ENCODE results near the gene CBR1. TPM values are rescaled to one million over a fixed set of nuclear protein-coding genes. Genes with fewer than 3 reads are reported as not detected.
"Not testable (repeated sequence)": the region's sequence is repeated elsewhere in the genome, so short reads cannot be mapped to it uniquely, and the experiment has no call there.

Gene CBR1
- total RNA-seq, 1 donor from 2014 or later: 74.5 TPM

DNA sequence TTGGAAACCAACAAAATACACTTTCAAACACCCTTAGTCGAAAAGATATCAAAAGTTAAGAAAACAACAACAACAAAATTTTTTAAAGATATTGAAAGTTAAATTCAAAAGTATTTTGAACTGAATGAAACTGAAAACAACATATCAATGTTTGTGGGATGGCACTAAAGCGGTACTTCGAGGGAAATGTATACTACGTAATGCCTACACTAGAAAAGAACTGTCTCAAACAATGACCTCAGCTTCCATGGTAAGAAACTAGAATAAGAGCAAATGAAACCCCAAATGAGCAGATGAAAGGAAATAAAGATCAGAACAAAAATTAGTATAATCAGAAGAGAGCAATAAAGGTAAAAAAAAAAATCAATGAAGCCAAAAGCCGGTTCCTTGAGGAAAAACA, 6.1 kb downstream of the CBR1 start:
- ATAC-seq: no peak
- intact Hi-C loops (cut with DNase I): no loop called here
- DNase-seq (ENCODE audit: low spot score): no peak

DNA sequence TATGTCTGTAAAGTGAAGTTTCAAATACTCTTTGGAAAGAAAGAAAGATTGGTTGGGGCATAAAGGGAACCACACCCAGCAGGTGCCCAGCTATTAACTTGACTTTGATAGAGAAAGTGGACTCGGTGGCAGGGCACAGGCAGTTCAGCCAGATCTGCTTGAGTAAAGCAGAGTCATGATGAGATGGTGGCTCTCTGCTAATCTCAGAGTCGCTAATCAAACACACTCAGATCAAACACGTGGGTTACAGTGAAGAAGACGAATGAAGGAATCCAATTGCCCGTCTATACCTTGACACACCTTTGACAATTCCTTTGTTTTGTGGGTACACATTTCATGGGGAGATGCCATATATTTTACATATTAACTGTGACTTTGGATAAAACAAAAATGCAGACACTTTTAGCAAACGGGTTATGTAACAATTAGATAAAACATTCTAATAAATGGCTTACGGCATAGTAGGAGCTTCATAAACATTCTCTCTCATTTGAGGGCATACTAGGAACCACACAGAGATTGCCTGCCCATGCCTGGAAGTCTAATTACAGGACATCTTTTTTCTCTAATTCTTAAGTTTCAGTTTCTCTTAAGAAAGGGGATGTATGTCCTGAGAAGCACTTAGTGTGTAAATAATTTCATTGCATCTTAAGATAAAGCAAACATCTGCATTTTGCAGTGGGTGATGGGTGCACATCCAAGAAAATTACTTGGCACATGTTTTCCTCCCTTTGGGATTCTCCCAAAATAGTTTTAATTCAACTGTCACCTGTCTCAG, 7.2 kb downstream of the CBR1 start:
- ATAC-seq (no peak), DNase-seq (ENCODE audit: low spot score) (no peak)
- intact Hi-C loops (cut with DNase I): no loop called here

- ATAC-seq (no peak), DNase-seq (ENCODE audit: low spot score) (no peak)
- intact Hi-C loops (cut with DNase I): no loop called here
Measured at GRCh38 chr21:36077758-36078157, 7.9 kb downstream of the CBR1 start.

DNA sequence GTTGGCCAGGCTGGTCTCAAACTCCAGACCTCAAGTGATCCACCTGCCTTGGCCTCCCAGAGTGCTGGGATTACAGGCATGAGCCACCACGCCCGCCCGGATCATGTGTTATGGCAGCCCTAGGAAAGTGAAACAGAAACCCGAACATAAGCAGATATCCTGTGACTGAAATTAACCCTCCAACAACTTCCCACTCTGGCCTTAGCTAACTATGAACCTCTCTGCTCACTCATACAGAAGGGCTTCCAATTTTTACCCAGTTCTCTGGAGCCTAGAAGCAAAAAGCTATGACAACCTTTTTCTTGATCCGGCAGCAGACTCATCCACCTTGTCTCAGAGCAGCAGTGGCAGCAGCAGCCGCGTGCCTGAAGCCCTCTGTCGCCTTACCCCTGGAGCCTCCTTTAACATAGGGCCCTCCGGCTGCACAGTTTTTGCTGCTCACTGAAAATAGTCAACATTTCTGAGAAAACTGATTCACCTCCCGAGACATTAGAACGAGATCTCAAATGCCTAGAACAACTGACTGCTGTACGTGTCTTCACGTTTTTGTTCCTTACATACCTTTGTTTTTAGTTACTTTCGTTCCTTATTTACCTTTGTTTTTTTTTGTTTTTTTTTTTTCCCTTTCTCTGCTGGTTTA, 9.3 kb downstream of the CBR1 start:
- ATAC-seq: peak; percentile 43
- no peak for DNase-seq (ENCODE audit: low spot score)
- intact Hi-C loops (cut with DNase I): no loop called here

DNA sequence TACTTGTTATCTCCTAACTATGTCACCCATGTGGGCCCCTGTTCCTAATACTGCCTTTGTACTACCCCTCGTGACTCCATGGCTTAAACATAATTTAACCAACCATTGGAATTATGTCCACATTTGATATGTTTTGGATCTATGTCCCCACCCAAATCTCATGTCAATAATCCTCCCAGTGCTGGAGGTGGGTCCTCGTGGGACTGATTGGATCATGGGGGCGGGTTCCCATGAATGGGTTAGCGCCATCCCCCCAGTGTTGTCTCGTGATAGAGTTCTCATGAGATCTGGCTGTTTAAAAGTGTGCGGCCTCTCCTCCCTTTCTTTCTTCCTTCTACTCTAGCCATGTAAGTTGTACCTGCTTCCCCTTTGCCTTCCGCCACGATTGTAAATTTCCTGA, 9.8 kb downstream of the CBR1 start:
- intact Hi-C loops (cut with DNase I): no loop called here
- DNase-seq (ENCODE audit: low spot score) (no peak), ATAC-seq (no peak)

- ATAC-seq: no peak
- intact Hi-C loops (cut with DNase I): no loop called here
- no peak for DNase-seq (ENCODE audit: low spot score)
Measured at GRCh38 chr21:36080386-36080785, 10.6 kb downstream of the CBR1 start.

GRCh38 chr21:36082237-36082664, 12.4 kb downstream of the CBR1 start:
- DNase-seq (ENCODE audit: low spot score): no peak
- ATAC-seq: no peak
- intact Hi-C loops (cut with DNase I): no loop called here

DNA sequence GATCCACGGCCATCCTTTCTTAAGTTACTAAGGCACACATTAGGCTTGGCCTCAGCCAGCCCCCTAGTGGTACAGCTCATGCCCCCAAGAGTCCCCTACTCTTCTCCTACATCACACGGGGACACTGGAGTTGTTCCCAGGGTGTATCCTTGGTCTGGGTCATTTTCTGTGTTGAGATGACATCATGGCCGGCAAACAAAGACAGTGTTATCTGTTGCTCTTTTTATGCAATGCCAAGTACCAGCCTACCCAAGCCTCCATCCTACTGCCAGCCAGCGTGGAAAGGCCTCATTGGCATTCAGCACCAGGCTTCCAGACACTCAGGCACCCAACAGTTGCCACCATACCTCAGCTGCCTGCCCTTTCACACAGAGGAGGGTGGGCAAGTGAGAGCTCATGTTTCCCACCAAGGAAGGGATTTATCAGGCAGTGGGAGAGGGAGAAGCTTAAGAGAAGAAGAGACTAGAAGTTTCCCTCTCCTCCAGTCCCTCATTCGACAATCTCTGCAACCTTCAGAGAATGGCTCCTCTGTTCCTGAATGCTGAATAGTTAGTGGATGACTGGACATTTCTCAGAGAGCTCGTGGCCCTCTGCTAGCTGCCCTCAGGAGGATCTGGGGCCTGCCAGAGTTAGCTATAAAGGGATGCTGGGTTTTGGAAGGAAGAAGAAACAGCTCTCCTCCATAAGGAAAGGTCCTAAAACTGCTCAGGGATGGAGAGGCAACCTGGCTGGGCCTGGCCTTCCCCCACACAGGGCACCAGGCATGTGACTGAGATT, 17.7 kb downstream of the CBR1 start:
- ATAC-seq (peak; percentile 71), DNase-seq (ENCODE audit: low spot score) (no peak)
- intact Hi-C loops (cut with DNase I): no loop called here

DNA sequence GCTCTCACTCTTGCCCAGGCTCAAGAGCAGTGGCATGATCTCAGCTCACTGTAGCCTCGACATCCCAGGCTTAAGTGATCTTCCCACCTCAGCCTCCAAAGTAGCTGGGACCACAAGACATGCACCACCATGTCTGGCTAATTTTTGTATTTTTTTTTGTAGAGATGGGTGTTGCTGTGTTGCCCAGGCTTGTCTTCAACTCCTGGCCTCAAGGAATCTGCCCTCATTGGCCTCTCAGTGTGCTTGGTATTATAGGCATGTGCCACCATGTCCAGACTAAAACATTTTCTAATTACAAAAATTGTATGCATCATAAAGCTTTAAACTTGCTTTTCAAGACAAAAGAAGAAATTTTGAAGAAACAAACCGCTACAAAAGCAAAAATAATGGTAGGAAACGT, 20.1 kb downstream of the CBR1 start:
- intact Hi-C loops (cut with DNase I): no loop called here
- ATAC-seq (no peak), DNase-seq (ENCODE audit: low spot score) (no peak)

DNA sequence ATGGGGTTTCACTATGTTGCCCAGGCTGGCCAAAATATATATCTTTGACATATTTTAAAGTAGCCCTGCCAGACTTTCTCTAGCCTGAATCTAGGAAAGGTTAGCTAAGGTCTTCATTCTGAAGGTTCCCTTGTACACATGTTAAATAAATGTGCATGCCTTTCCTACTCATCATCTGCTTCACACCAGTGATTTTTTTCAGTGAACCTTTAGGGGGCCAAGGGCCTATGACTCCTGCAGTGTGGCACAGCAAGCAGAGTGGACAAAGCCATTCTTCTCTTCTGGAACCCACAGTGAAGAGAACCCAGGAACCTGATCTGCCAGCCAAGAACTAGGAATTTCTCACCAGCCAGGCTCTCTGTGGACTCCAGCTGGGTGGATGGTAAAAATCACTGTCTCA, 22.9 kb downstream of the CBR1 start:
- no peak for ATAC-seq
- no peak for DNase-seq (ENCODE audit: low spot score)
- intact Hi-C loops (cut with DNase I): no loop called here

DNA sequence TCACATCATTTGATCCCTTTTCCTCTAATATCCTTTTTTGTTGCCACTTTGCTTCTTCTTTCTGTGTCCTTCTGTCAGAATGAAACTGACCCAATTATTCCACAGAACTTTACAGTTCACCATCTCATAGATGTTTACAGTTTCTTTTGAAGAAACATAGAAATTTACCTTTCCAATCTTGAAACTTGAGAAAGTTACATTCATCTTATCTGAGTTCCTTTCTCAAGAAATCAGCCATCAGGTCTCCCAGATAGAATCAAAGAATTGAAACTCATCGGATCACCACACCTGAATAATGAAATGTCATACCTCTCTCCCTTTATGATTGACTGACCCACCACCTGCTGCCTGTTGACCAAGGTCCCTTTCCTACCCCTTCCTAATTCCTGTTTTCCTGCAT, 23.7 kb downstream of the CBR1 start:
- intact Hi-C loops (cut with DNase I): no loop called here
- ATAC-seq: no peak
- no peak for DNase-seq (ENCODE audit: low spot score)

DNA sequence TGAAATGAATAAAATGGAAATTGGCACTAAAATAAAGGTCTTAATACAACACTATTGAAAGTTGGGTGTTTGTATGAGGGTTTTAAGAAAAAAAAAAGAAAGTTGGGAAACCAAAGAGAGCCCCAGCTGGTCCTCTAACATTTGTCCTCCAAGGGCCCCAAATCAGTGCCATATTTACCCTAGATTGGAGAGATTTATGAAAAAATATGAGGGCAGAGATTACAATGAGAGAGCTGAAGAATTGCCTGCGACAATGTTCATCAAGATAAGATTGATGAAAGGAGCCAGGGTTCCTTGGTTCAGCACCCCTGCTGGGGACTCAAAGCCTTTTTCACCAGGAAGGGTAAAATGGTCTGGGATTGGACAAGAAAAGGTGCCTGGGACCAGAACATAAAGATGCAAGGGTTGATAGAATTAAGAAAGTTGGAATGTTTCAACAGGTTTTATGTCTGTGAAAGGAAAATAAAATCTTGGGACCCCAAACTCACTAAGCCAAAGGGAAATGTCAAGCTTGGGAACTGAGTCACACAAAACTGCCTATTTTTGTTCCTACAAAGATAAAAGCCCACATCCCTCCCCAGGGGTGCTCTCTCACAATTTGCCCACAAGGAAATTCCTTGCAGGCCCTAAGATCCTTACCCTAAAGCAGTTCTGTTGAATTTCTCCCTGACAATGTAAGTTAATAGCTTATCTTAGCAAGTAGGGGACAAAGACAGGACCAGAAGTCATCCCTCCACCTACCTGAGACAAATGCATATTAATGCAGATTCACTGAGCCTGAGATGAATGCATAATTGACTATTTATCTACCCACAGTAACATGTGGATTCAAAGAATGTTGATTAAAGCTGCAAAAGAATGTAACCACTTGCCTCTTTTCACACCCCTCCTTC, 26.8 kb downstream of the CBR1 start:
- intact Hi-C loops (cut with DNase I): no loop called here
- ATAC-seq (no peak), DNase-seq (ENCODE audit: low spot score) (no peak)

DNA sequence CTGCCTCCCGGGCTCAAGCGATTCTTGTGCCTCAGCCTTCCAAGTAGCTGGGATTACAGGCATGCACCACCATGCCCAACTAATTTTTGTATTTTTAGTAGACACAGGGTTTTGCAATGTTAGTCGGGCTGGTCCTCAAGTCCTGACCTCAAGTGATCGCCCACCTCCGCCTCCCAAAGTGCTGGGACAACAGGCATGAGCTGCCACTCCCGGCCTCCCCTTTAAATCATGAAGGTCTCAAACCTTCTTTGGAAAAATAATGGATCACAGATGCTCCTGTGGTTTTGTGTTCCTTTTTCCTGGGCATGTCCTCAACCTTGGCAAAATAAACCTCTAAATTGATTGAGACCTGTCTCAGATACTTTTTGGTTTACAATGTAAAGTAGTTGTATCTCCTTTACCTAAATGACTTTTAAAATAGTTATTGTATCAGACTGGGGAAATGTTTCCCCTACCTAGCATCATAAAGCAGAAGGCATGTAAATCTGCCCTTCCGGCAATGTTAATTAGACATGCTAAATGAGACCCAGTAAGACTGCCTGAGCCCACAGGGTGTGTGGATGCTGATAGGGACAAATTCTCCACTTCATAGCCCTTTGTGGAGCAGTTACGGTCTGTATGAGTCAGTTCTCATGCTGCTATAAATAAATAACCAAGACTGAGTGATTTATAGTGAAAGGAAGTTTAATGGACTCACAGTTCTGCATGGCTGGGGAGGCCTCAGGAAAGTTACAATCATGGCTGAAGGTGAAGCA, 27.8 kb downstream of the CBR1 start:
- no peak for DNase-seq (ENCODE audit: low spot score)
- no peak for ATAC-seq
- intact Hi-C loops (cut with DNase I): no loop called here

DNA sequence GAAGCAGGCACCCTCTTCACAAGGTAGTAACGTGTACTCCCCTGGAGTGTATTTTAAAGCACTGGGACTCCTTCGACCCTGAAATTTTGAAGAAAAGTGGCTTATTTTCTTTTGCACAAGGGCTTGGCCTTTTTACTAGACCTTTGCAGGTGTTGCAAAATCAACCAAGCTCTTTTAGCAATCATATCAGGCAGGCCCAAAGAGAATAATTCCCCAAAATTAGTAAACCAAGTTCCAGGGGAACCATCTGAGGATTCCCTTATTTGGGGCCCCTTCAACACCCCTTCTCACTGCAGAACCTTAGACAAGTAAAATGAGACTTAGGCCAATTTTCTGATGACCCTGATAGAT, 28.3 kb downstream of the CBR1 start:
- ATAC-seq (no peak), DNase-seq (ENCODE audit: low spot score) (no peak)
- intact Hi-C loops (cut with DNase I): no loop called here

DNA sequence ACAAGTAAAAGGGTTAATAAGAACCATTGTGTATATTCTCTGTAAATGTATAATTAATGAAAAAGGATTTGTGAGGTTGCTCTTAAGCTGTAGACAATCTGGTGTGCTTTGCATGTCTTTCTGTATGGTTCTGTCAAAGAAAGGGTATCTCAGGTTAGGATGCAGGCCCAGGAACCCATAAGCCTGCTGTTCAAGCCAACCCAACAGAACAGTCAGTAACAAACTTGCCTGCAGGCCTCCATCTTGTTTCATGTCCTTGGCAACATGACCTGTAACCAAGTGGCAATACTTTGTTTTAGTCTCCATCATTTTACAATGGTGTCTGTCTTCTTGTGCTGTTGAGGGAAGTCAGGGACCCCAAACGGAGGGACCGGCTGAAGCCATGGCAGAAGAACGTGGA, 29.2 kb downstream of the CBR1 start:
- intact Hi-C loops (cut with DNase I): no loop called here
- no peak for ATAC-seq
- DNase-seq (ENCODE audit: low spot score): no peak

DNA sequence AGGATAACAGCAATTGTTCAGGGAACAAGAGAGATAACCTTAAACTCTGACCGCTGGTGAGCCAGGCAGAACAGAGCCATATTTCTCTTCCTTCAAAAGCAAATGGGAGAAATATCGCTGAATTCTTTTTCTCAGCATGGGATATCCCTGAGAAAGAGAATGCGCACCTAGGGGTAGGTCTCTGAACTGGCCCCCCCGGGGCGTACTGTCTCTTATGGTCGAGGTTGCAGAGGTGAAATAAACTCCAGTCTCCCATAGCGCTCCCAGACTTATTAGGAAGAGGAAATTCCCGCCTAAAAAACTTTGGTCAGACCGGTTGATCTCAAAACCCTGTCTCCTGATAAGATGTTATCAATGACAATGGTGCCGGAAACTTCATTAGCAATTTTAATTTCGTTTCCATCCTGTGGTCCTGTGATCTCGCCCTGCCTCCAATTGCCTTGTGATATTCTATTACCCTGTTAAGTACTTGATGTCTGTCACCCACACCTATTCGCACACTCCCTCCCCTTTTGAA, 29.9 kb downstream of the CBR1 start:
- ATAC-seq; DNase-seq (ENCODE audit: low spot score); intact Hi-C loops (cut with DNase I): not testable (repeated sequence)

GRCh38 chr21:36100971-36101641, 31.3 kb downstream of the CBR1 start:
- intact Hi-C loops (cut with DNase I): no loop called here
- ATAC-seq (no peak), DNase-seq (ENCODE audit: low spot score) (no peak)

GRCh38 chr21:36103434-36103833, 33.6 kb downstream of the CBR1 start:
- intact Hi-C loops (cut with DNase I): no loop called here
- ATAC-seq (no peak), DNase-seq (ENCODE audit: low spot score) (no peak)

Measured in sciatic nerve (tissue), 2 donors.